ENCODE data around the gene ATP5F1E. TPM values are rescaled to one million over a fixed set of nuclear protein-coding genes. Genes with fewer than 3 reads are reported as not detected.
A peak's percentile ranks its signal among the peaks of the same experiment; 100 is the strongest.

The ATP5F1E gene
- total and polyA plus RNA-seq, 10 of the 15 experiments (the other 5 are each of a cell fraction or from before 2014, with no cell fraction given), result 49.0 to 407 (median 117) TPM

- TF ChIP-seq GATAD2B (conservative IDR thresholded peaks at IDR 0.05; ENCODE audit: low read depth) (peak; percentile 88), NFIC (IDR thresholded peaks at IDR 0.05; ENCODE audit: low read depth, low read length) (peak; percentile 98), ZNF24 (IDR thresholded peaks at IDR 0.05) (peak; percentile 23; the same call in 1 of the 2 replicates), CREM (IDR thresholded peaks at IDR 0.05; ENCODE audit: low read depth) (peak; percentile 95), ZBTB11 (CRISPR knock-in tag; IDR thresholded peaks at IDR 0.05) (no peak), SMC3 (IDR thresholded peaks at IDR 0.05; ENCODE audit: borderline replicate concordance, low read length) (no peak), CHD2 (IDR thresholded peaks at IDR 0.05; ENCODE audit: borderline replicate concordance, low read depth, low read length) (peak; percentile 60; the same call in 1 of the 2 replicates), EGR1 (IDR thresholded peaks at IDR 0.05; ENCODE audit: borderline replicate concordance in 1 of 2, low read depth in 2 of 2, low read length in 2 of 2) (peak in 1 of 2 experiments; percentile 70; a peak in 1 of 3 replicates), SP1 (IDR thresholded peaks at IDR 0.05; ENCODE audit: low read depth, low read length) (peak; percentile 80), DPF2 (IDR thresholded peaks at IDR 0.05) (peak; percentile 100), EZH2 (IDR thresholded peaks at IDR 0.05; ENCODE audit: borderline replicate concordance, control insufficient read depth, low read depth, low read length) (no peak), KDM1A (IDR thresholded peaks at IDR 0.05; ENCODE audit: borderline replicate concordance) (no peak), YBX1 (IDR thresholded peaks at IDR 0.05) (no peak), MAX (IDR thresholded peaks at IDR 0.05; ENCODE audit: low read depth, low read length) (peak; percentile 55), ZNF622 (IDR thresholded peaks at IDR 0.05) (no peak), RB1 (IDR thresholded peaks at IDR 0.05; ENCODE audit: borderline replicate concordance) (no peak), SUPT20H (IDR thresholded peaks at IDR 0.05; ENCODE audit: borderline replicate concordance, control insufficient read depth, low read depth, low read length) (no peak), ZSCAN29 (IDR thresholded peaks at IDR 0.05) (peak; percentile 37; the same call in 1 of the 2 replicates), SRF (IDR thresholded peaks at IDR 0.05; ENCODE audit: low read depth in 2 of 2, low read length in 2 of 2) (peak in 1 of 2 experiments; percentile 83; a peak in 2 of 4 replicates), SPI1 (IDR thresholded peaks at IDR 0.05; ENCODE audit: borderline replicate concordance, insufficient read depth, low read depth, low read length) (peak; percentile 99), SUZ12 (IDR thresholded peaks at IDR 0.05; ENCODE audit: unreplicated experiment) (no peak), MEF2B (IDR thresholded peaks at IDR 0.05; ENCODE audit: partially characterized antibody, poor library complexity, severe bottlenecking) (peak; percentile 79), LARP7 (IDR thresholded peaks at IDR 0.05) (no peak)
- TF ChIP-seq, protein P1, sequence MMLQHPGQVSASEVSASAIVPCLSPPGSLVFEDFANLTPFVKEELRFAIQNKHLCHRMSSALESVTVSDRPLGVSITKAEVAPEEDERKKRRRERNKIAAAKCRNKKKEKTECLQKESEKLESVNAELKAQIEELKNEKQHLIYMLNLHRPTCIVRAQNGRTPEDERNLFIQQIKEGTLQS (IDR thresholded peaks at IDR 0.05; ENCODE audit: borderline replicate concordance, extremely low read depth, low read depth, low read length), result no peak
- TF ChIP-seq, protein P2, sequence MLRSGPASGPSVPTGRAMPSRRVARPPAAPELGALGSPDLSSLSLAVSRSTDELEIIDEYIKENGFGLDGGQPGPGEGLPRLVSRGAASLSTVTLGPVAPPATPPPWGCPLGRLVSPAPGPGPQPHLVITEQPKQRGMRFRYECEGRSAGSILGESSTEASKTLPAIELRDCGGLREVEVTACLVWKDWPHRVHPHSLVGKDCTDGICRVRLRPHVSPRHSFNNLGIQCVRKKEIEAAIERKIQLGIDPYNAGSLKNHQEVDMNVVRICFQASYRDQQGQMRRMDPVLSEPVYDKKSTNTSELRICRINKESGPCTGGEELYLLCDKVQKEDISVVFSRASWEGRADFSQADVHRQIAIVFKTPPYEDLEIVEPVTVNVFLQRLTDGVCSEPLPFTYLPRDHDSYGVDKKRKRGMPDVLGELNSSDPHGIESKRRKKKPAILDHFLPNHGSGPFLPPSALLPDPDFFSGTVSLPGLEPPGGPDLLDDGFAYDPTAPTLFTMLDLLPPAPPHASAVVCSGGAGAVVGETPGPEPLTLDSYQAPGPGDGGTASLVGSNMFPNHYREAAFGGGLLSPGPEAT (IDR thresholded peaks at IDR 0.05; ENCODE audit: low read depth), result peak; percentile 95
These were observed 24.2 kb downstream of the ATP5F1E start (continued) for GRCh38 chr20:59007665-59008511.

Measured in GM12878 (cell line).